MCF 10A (cell line): ENCODE data around the gene UTP18. TPM values are rescaled to one million over a fixed set of nuclear protein-coding genes. Genes with fewer than 3 reads are reported as not detected.
"Not testable (repeated sequence)": the region's sequence is repeated elsewhere in the genome, so short reads cannot be mapped to it uniquely, and the experiment has no call there.

Source experiments
- BruUV-seq: library from RNA; stranded (reverse); fragments of 400-500 nt; replicated peaks from 2 replicates; lab custom pipeline; 2021; lab: Mats Ljungman, UMichigan
- CTCF ChIA-PET: fragments of 300-600 bp; sonication (Branson Sonifier 250); formaldehyde crosslinking; extraction: SDS; loops from one replicate; lab custom pipeline; 2021; ENCODE audit warnings: antibody characterized with exemption, inconsistent platforms; lab: Yijun Ruan, JAX
- POLR2A ChIA-PET: fragments of 300-600, 350-650 bp; sonication (Branson Sonifier 250); formaldehyde crosslinking; extraction: SDS; loops from one replicate; lab custom pipeline; 2020; ENCODE audit warnings: antibody characterized with exemption, inconsistent platforms; lab: Yijun Ruan, JAX
- DNase-seq: peaks from one replicate; pipeline ENCODE4 v3.0.0-alpha.2; 2018; ENCODE audit not compliant: unreplicated experiment
- H3K27ac Mint-ChIP-seq: one replicate; pipeline ENCODE4 v1.8.0; 2022; ENCODE audit warnings: mild to moderate bottlenecking, low read depth, mixed read lengths; ENCODE audit not compliant: unreplicated experiment
- H3K27me3 Mint-ChIP-seq: one replicate; pipeline ENCODE4 v1.8.0; 2022; ENCODE audit warnings: mixed read lengths; ENCODE audit not compliant: insufficient read depth, unreplicated experiment
- H3K36me3 Mint-ChIP-seq: one replicate; pipeline ENCODE4 v1.8.0; 2022; ENCODE audit warnings: mild to moderate bottlenecking, moderate library complexity, mixed read lengths; ENCODE audit not compliant: insufficient read depth, unreplicated experiment
- H3K4me1 Mint-ChIP-seq: one replicate; pipeline ENCODE4 v1.8.0; 2022; ENCODE audit warnings: mixed read lengths; ENCODE audit not compliant: insufficient read depth, unreplicated experiment
- H3K4me3 Mint-ChIP-seq: one replicate; pipeline ENCODE4 v1.8.0; 2022; ENCODE audit warnings: mild to moderate bottlenecking, moderate library complexity, mixed read lengths; ENCODE audit not compliant: unreplicated experiment
- H3K9me3 Mint-ChIP-seq: one replicate; pipeline ENCODE4 v1.8.0; 2022; ENCODE audit warnings: mixed read lengths; ENCODE audit not compliant: unreplicated experiment
- intact Hi-C: fragments of 100-400 bp; cut with micrococcal nuclease; formaldehyde crosslinking; loops from 2 replicates; pipeline ENCODE4 v1.14.1; 2022
- total RNA-seq: library from RNA; stranded (reverse); gene quantifications from 2 replicates; pipeline ENCODE4 v1.2.3, GENCODE V29; 2022
- TF ChIP-seq, protein P1 (sequence below): fragments of 200-600 bp; IDR thresholded peaks from one replicate; pipeline ENCODE4 v1.8.0; 2022; ENCODE audit warnings: antibody characterized with exemption, mild to moderate bottlenecking; ENCODE audit not compliant: unreplicated experiment

UTP18 gene
- total RNA-seq, 1 experiment from 2014 or later = 27.8 TPM

DNA sequence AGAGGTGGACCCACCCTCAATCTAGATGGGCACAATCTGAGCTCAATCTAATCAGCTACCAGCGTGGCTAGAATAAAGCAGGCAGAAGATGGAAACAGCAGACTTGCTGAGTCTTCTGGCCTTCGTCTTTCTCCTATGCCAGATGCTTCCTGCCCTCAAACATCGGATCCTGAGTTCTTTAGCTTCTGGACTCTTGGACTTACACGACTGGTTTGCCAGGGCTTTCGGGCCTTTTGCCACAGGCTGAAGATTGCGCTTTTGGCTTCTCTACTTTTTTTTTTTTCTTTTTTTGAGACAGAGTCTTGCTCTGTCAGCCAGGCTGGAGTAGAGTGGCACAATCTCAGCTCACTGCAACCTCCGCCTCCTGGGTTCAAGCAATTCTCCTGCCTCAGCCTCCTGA, 65.1 kb downstream of the UTP18 start:
- TF ChIP-seq, protein P1, sequence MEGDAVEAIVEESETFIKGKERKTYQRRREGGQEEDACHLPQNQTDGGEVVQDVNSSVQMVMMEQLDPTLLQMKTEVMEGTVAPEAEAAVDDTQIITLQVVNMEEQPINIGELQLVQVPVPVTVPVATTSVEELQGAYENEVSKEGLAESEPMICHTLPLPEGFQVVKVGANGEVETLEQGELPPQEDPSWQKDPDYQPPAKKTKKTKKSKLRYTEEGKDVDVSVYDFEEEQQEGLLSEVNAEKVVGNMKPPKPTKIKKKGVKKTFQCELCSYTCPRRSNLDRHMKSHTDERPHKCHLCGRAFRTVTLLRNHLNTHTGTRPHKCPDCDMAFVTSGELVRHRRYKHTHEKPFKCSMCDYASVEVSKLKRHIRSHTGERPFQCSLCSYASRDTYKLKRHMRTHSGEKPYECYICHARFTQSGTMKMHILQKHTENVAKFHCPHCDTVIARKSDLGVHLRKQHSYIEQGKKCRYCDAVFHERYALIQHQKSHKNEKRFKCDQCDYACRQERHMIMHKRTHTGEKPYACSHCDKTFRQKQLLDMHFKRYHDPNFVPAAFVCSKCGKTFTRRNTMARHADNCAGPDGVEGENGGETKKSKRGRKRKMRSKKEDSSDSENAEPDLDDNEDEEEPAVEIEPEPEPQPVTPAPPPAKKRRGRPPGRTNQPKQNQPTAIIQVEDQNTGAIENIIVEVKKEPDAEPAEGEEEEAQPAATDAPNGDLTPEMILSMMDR = no peak
- peaks cover 49% of the 10 kb centered on the region for H3K27me3 Mint-ChIP-seq
- H3K36me3 Mint-ChIP-seq = no peaks in the 10 kb centered on the region
- intact Hi-C loops = no loop called here
- ChIA-PET POLR2A (interaction anchor here (0.6 kb wide), 1 partner anchor 148 kb away, joined by 3 read pairs; no protein-coding TSS in a partner anchor), CTCF (interaction anchor here (0.6 to 1.2 kb wide), 2 partner anchors 11 to 210 kb away, joined by 3 to 6 read pairs; no protein-coding TSS in a partner anchor)
- H3K9me3 Mint-ChIP-seq = no peaks in the 10 kb centered on the region
- no peak for DNase-seq
- H3K4me3 Mint-ChIP-seq = no peak overlapping the region
- no peak overlapping the region for H3K27ac Mint-ChIP-seq
- H3K4me1 Mint-ChIP-seq = no peaks in the 10 kb centered on the region
- BruUV-seq = no TSS peak

DNA sequence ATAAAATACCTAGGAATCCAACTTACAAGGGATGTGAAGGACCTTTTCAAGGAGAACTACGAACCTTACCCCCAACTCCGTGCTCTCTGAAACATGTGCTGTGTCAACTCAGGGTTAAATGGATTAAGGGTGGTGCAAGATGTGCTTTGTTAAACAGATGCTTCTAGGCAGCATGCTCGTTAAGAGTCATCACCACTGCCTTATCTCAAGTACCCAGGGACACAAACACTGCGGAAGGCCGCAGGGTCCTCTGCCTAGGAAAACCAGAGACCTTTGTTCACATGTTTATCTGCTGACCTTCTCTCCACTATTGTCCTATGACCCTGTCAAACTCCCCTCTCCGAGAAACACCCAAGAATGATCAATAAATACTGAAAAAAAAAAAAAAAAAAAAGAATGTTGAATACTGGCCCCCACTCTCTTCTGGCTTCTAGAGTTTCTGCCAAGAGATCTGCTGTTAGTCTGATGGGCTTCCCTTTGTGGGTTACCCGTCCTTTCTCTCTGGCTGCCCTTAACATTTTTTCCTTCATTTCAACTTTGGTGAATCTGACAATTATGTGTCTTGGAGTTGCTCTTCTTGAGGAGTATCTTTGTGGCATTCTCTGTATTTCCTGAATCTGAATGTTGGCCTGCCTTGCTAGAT, 70.6 kb downstream of the UTP18 start:
- BruUV-seq, H3K4me1 Mint-ChIP-seq, H3K4me3 Mint-ChIP-seq, CTCF ChIA-PET, H3K9me3 Mint-ChIP-seq, DNase-seq, H3K27ac Mint-ChIP-seq, POLR2A ChIA-PET, H3K36me3 Mint-ChIP-seq, intact Hi-C loops: not testable (repeated sequence)
- H3K27me3 Mint-ChIP-seq = peaks cover 47% of the 10 kb centered on the region

DNA sequence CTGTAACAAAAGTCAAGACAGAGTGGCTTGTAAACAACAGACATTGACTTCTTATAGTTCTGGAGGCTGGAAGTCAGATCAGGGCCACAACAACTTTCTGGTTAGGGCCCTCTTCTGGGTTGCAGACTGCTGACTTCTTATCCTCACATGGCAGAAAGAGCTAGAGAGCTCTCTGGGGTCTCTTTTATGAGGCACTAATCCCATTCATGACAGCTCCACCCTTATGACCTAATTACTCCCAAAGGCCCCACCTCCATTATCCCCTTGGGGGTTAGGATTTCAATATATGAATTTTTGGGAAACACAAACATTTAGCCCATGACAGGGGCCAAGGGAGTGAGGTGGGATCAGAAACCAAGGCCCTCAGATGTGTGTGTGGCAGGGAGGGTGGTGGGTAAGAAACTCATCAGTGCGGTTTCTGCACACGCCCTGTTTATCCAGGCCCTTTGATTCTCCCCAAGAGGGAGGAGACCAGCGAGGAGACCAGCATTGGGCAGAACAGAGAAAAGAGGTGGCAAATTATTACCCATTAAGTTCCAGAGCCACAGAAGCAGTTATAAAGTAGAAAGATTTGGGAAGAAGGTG, 74.8 kb downstream of the UTP18 start:
- POLR2A ChIA-PET = no interaction called here
- no TSS peak for BruUV-seq
- no peak overlapping the region for H3K27ac Mint-ChIP-seq
- CTCF ChIA-PET = interaction anchor here (1.6 kb wide), 1 partner anchor 12 kb away, joined by 4 read pairs; no protein-coding TSS in a partner anchor
- no peaks in the 10 kb centered on the region for H3K4me1 Mint-ChIP-seq
- no peaks in the 10 kb centered on the region for H3K9me3 Mint-ChIP-seq
- peaks cover 31% of the 10 kb centered on the region for H3K27me3 Mint-ChIP-seq
- intact Hi-C loops = no loop called here
- TF ChIP-seq, protein P1 = no peak
- no peak overlapping the region for H3K4me3 Mint-ChIP-seq
- no peak for DNase-seq
- H3K36me3 Mint-ChIP-seq = no peaks in the 10 kb centered on the region

DNA sequence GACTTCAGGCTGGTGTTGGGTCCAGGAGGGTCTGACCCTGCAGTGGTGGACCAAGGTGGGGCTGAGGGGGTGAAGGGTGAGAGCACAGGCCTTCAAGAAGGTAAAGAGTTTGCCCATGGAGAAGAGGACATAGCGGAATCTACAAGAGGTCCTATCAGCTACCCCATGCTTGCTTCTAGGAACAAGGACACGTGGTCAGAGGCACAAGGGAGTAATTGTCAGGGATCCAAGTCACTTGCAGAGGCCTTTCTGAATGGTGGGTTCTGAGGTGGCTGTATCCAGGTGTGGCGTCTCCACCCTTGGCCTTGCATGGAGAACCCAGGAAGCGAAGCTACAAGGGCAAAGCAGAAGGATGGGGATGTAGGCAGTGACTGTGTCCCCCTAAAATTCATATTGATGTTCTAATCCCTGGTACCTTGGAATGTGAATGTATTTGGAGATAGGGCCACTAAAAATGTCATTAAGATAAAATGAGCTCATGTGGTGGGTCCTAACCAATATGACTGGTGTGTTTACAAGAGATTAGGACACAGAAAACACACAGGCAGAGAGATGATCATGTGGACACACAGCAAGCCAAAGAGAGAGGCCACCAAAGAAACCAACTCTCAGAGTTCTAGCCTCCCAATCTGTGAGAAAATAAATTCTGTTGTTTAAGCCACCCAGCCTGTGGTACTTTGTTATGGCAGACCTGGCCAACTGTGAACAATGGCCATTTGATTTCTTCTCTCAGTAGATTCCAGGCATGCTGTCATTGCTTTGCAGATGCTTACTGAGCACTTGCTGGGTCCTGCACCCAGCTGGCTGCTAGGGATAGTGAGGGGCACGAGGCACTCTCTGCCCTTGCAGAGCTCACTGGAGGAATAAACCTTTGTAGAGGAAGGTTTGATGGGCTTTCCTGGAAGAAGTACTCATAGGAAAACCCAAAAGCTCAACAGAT, 75.8 kb downstream of the UTP18 start:
- no peak for DNase-seq
- intact Hi-C loops = no loop called here
- Mint-ChIP-seq H3K9me3 (no peaks in the 10 kb centered on the region), H3K4me1 (no peaks in the 10 kb centered on the region), H3K36me3 (no peaks in the 10 kb centered on the region), H3K27ac (no peak overlapping the region), H3K27me3 (peaks cover 24% of the 10 kb centered on the region), H3K4me3 (no peak overlapping the region)
- TF ChIP-seq, protein P1 = no peak
- CTCF ChIA-PET = interaction anchor here (0.6 to 1.6 kb wide), 5 partner anchors 11 to 1903 kb away, joined by 3 to 5 read pairs (median 3); no protein-coding TSS in a partner anchor
- POLR2A ChIA-PET = no interaction called here
- BruUV-seq = no TSS peak
